Activated naive CD8-positive, alpha-beta T cell treated with anti-CD3 and anti-CD28 coated beads, Interleukin-2, amount 50 U/mL, for 16 hours (primary cell): ENCODE data around the gene SCG2.

Source experiments
- DNase-seq: peaks from one replicate; pipeline ENCODE4 v3.0.0-alpha.2; 2020; ENCODE audit warnings: low read depth, low spot score

The SCG2 gene, protein sequence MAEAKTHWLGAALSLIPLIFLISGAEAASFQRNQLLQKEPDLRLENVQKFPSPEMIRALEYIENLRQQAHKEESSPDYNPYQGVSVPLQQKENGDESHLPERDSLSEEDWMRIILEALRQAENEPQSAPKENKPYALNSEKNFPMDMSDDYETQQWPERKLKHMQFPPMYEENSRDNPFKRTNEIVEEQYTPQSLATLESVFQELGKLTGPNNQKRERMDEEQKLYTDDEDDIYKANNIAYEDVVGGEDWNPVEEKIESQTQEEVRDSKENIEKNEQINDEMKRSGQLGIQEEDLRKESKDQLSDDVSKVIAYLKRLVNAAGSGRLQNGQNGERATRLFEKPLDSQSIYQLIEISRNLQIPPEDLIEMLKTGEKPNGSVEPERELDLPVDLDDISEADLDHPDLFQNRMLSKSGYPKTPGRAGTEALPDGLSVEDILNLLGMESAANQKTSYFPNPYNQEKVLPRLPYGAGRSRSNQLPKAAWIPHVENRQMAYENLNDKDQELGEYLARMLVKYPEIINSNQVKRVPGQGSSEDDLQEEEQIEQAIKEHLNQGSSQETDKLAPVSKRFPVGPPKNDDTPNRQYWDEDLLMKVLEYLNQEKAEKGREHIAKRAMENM

GRCh38 chr2:223601932-223602666 lies at the start of gene SCG2:
Gene SCG2 (minus strand): TSS chr2:223602361. CDS start chr2:223599282, 3,079 bp downstream.
- DNase-seq: no peak

GRCh38 chr2:223649554-223650533 lies 47.7 kb upstream of the SCG2 start:
- no peak for DNase-seq

GRCh38 chr2:223648755-223649154 lies 46.6 kb upstream of the SCG2 start:
- no peak for DNase-seq

GRCh38 chr2:223647258-223647952 lies 45.2 kb upstream of the SCG2 start:
- DNase-seq: no peak

DNA sequence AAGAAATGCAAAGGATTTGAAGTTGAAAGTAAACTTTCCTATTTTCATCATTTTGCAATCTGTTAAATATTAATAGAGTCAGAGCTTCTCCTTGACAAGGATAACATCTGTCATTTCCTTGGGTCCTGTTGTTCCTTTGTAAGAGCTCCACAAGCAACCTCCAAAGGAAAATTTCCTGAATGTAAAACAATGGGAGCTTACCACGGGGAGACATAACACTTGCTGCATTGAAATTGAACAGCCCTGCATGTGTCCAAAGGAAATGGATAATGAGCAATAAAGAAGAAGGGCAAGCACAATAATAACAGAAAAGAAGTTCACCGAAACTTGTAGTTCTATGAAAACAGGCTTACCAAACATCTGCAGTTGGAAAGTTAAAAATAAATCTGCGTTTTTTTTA lies 42.0 kb upstream of the SCG2 start:
- DNase-seq: no peak

DNA sequence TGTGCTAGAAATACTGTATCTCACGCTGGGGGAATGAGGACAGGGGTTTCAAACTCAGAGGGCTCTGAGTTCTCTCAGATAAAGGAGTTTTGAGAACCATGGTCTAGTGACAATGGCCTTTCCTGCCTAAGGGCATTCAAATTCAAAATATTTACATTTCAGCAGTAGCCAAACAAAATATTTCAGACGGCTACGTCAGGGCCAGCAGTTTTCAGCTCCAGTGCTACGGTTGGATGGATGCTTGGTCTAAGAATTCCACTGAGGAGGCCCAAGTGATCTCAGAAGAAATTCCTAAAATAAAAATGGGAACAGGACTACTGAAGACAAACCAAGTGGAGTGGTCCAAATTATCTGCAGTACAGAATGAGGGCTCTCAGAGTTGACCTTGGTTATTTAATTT lies 41.1 kb upstream of the SCG2 start:
- DNase-seq: no peak

- no peak for DNase-seq
These were observed 40.3 kb upstream of the SCG2 start for GRCh38 chr2:223642506-223642905.

GRCh38 chr2:223641082-223641481 lies 38.9 kb upstream of the SCG2 start:
- no peak for DNase-seq

DNA sequence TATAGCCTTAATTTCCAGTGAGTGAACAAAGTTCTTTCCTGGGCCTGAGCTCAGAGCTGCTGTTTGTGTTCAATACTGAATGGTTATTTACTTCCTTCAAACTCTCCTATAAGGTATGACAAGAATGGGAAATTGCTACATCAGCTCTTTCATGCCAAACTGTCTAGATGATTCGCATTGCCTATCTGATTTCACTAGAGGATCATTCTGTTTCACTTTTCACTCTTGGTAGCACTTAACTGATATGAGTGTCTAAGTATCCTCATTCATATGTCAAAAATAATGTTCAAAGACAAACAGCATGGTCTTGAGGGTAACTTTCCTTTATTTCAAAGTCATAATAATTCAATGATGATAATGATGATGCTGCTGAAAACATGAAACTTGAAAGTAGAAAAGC lies 32.9 kb upstream of the SCG2 start:
- no peak for DNase-seq

GRCh38 chr2:223634238-223634637 lies 32.1 kb upstream of the SCG2 start:
- DNase-seq: no peak

- DNase-seq: no peak
These were observed 31.5 kb upstream of the SCG2 start for GRCh38 chr2:223633656-223634055.

DNA sequence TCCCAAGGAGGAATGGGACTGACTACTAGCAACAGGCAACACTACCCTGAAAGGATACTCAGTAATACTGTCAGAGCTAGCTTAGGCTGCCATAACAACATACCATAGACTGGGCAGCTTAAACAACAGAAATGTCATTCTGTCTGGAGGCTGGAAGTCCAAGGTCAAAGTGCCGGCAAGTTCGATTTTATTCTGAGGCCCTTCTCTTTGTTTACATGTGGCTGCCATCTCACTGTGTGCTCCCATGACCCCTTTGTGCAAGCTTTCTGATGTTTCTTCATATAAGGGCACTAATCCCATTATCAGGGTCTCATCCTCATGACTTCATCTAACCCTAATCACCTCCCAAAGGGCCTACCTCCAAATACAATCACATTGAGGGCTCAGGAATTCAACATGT lies 30.7 kb upstream of the SCG2 start:
- no peak for DNase-seq

GRCh38 chr2:223626716-223627115 lies 24.6 kb upstream of the SCG2 start:
- DNase-seq: no peak

DNA sequence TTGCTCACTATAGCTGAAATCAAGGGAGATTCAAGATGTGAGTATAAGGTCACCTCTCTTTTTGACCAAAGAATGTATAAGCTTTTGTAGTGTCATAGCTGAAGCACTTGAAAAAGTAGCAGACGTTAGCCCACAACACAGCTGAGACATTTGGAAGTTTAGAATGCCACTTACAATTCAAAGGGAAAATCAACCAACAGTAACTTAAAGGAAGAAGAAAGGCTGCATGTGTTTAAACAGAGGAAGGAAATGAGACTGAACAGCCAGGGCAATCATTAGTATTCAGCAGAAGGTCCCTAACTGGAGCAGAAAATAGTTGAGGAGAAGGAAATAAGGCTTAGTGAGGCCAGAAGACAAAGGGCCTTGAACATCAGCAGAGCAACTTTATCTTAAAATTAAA lies 23.5 kb upstream of the SCG2 start:
- DNase-seq: no peak

DNA sequence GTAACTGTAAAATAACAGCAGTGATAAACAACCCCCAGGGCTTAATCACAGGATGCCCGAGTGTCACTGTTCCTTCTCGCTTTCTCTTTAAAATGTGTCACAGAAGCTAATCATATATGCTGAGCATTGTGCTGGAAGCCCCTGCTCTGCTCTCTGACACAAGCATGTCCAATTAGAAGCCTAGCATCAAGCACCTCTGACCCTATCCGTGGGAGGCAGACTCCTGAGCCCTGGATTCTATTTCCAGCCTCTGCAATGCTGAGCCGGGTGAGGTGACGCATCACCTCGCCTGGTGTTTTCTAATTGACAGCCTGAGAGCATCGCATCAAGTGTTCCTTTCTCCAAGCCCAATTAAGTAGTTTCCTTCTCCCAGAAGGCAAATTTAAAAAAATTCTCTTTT lies 19.7 kb upstream of the SCG2 start:
- no peak for DNase-seq

GRCh38 chr2:223619486-223620129 lies 17.4 kb upstream of the SCG2 start:
- no peak for DNase-seq

DNA sequence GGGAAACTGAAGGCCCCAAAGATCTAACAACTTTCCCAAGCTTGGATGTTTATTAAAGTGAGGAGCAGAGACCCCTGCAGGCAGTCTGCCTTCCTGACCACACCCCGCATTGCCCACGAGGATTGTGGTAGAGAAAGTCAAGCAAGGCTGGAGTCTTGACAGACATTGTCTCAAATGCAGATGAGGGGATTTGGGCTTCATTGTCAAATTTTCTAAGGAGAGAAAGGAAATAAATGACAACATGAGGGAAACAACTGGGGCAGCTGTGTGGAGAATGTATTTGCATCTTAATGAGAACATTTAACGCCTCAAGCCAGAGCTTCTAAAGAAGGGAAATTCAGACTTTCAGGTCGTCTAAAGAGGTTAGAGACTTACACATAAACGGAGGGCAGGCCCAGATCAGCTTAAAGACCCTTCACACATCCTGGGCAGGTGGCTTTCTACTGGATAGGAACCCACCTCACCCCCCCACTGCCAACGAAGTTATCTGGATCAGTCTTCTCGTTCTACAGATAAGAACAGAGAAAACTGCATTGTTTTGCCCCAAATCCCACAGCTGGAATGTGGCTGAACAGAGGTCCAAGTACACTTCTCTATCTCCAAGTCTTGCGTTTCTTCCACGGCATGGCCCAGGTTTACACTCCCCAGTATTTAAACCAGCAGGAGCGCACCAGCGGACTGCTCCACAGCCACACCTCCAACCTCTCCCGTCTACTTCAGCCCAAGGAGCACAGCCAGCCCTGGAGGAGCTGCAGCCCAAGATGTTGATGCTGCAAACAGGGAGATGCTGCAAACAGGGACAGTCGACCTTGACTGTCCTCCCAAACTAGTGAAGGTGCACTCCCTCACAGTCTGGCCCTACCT lies 16.2 kb upstream of the SCG2 start:
- no peak for DNase-seq

- DNase-seq: no peak
These were observed 12.4 kb upstream of the SCG2 start for GRCh38 chr2:223614534-223614933.
